Brain microvascular endothelial cell (primary cell): Measurements from ENCODE around the gene HARBI1.

Experiments
- DNase-seq: peaks from one replicate; pipeline ENCODE4 v3.0.0-alpha.2; 2020
- H3K27ac ChIP-seq: fragments of 250-450 bp; sonication (Bioruptor Pico); 2 replicates; pipeline ENCODE4 v1.5.1; 2020; ENCODE audit warnings: mild to moderate bottlenecking, moderate library complexity
- H3K27me3 ChIP-seq: fragments of 250-450 bp; sonication (Bioruptor Pico); replicated peaks from 2 replicates; pipeline ENCODE4 v1.5.1; 2020; ENCODE audit warnings: mild to moderate bottlenecking
- H3K36me3 ChIP-seq: fragments of 250-450 bp; sonication (Bioruptor Pico); replicated peaks from 2 replicates; pipeline ENCODE4 v1.5.1; 2020; ENCODE audit warnings: mild to moderate bottlenecking
- H3K4me3 ChIP-seq: 2 replicates; pipeline ENCODE4 v1.5.1; 2011; ENCODE audit warnings: low read depth, mild to moderate bottlenecking, control low read depth, low read length, moderate library complexity
- in situ Hi-C: cut with HindIII; loops from 2 replicates; pipeline ENCODE4 v1.10.0; 2017; ENCODE audit warnings: low sequenced_read_pairs, low pct_ligation_motif_present
- TF ChIP-seq, protein P1 (sequence below): IDR thresholded peaks from 2 replicates; pipeline ENCODE4 v1.5.1; 2011; ENCODE audit warnings: low read depth, mild to moderate bottlenecking, moderate library complexity, low read length, control low read depth, inconsistent platforms; ENCODE audit errors: missing control alignments

Gene HARBI1

DNA sequence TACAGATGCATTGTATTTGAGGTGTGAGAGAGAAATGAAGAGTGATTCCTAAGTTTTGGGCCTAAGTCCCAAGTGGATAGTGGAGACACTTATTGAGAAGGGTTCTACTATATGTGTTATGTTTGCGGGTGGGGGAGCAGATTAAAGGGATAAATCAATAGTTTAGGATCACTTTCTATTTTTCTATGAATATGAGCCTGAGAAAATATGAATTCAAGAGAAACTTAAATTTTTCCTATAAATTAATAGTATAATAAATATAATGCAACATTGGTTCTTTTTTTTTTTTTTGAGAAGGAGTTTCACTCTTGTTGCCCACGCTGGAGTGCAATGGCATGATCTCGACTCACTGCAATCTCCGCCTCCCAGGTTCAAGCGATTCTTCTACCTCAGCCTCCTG, 54.5 kb downstream of the HARBI1 start:
- no peaks in the 10 kb centered on the region for H3K27me3 ChIP-seq
- TF ChIP-seq, protein P1, sequence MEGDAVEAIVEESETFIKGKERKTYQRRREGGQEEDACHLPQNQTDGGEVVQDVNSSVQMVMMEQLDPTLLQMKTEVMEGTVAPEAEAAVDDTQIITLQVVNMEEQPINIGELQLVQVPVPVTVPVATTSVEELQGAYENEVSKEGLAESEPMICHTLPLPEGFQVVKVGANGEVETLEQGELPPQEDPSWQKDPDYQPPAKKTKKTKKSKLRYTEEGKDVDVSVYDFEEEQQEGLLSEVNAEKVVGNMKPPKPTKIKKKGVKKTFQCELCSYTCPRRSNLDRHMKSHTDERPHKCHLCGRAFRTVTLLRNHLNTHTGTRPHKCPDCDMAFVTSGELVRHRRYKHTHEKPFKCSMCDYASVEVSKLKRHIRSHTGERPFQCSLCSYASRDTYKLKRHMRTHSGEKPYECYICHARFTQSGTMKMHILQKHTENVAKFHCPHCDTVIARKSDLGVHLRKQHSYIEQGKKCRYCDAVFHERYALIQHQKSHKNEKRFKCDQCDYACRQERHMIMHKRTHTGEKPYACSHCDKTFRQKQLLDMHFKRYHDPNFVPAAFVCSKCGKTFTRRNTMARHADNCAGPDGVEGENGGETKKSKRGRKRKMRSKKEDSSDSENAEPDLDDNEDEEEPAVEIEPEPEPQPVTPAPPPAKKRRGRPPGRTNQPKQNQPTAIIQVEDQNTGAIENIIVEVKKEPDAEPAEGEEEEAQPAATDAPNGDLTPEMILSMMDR: no peak
- DNase-seq: no peak
- no peak overlapping the region for H3K27ac ChIP-seq
- no peak overlapping the region for H3K4me3 ChIP-seq
- H3K36me3 ChIP-seq: no peaks in the 10 kb centered on the region
- in situ Hi-C loops: no loop called here

- TF ChIP-seq, protein P1: no peak
- H3K27ac ChIP-seq: no peak overlapping the region
- H3K27me3 ChIP-seq: no peaks in the 10 kb centered on the region
- in situ Hi-C loops: no loop called here
- no peaks in the 10 kb centered on the region for H3K36me3 ChIP-seq
- no peak overlapping the region for H3K4me3 ChIP-seq
- DNase-seq: no peak
Measured at GRCh38 chr11:46560300-46560991, 56.6 kb downstream of the HARBI1 start.

- Histone ChIP-seq H3K4me3 (no peak overlapping the region), H3K27ac (no peak overlapping the region), H3K36me3 (no peaks in the 10 kb centered on the region), H3K27me3 (no peaks in the 10 kb centered on the region)
- no peak for DNase-seq
- TF ChIP-seq, protein P1: no peak
- in situ Hi-C loops: no loop called here
Measured at GRCh38 chr11:46559815-46560214, 57.2 kb downstream of the HARBI1 start.

DNA sequence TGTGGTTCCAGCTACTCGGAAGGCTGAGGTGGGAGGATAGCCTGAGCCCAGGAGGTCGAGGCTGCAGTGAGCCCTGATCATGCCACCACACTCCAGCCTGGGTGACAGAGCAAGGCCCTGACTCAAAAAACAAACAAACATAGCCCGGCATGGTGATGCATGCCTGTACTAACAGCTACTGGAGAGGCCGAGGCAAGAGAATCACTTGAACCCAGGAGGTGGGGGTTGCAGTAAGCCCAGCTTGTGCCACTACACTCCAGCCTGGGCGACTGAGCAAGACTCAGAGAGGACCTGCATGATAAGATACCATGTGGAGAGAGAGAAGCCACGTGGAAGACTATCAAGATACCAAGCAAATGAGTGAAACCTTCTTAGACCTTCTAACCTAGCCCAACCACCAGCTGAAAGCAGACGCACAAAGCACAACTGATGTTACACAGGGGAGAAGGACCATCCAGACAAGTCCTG, 59.3 kb downstream of the HARBI1 start:
- TF ChIP-seq, protein P1: no peak
- DNase-seq: peak; percentile 67
- Histone ChIP-seq H3K36me3 (no peaks in the 10 kb centered on the region), H3K27ac (peak overlapping the region; percentile 11), H3K27me3 (no peaks in the 10 kb centered on the region), H3K4me3 (no peak overlapping the region)
- in situ Hi-C loops: no loop called here

DNA sequence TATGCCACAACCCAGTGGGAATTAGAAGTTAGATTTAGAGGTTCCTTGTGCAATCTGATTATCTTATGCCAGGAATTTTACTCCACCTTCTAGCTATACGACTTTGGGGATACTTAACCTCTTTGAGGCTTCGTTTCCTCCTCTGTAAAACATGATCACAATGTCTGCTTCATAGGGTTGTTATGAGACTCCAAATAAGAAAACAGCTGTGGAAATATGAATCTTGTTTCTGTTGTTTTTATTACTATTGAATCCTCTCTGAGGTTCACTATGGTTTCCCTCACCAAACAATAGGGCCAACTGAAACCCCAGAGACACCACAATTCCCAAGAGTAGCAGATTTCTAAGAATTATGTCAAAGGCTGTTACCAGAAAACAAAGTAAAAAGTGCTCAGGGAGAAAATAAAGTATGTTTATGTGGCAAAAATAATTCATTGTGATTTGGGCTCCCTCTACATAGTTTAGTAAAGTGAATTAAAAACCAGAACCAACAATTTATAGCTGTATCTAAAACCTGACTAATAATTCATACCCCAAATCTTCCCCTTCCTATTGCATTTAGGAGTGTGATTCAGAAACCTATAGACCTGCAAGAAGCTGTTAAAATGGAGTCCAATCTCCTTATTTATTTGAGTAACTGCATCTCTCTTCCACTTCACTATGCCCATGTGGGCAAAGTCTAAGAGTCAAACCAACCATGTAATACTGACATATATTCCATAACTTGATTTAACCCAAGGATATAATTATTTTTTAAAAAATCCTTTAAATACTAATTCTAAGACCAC, 61.6 kb downstream of the HARBI1 start:
- DNase-seq: peak; percentile 69

More for the DNA sequence above, 61.6 kb downstream of the HARBI1 start:
- TF ChIP-seq, protein P1: no peak
- in situ Hi-C loops: no loop called here
- no peak overlapping the region for H3K4me3 ChIP-seq
- H3K27me3 ChIP-seq: no peaks in the 10 kb centered on the region
- no peaks in the 10 kb centered on the region for H3K36me3 ChIP-seq
- H3K27ac ChIP-seq: peak overlapping the region; percentile 84
